OCI-LY3 (cell line): ENCODE measurements around the gene INHBA.

ENCODE experiments used
- EZH2phosphoT487 ChIP-seq: fragments of 200-600 bp; shearing (Covaris generic); IDR thresholded peaks from 2 replicates; pipeline ENCODE4 v1.6.1; 2018; ENCODE audit warnings: antibody characterized with exemption, mixed run types, low read depth
- TF ChIP-seq, protein P1 (sequence below): fragments of 200-600, 300-600 bp; sonication (generic); IDR thresholded peaks from 2 replicates; pipeline ENCODE4 v1.5.1; 2014; ENCODE audit warnings: antibody characterized with exemption, low read length, low read depth

DNA sequence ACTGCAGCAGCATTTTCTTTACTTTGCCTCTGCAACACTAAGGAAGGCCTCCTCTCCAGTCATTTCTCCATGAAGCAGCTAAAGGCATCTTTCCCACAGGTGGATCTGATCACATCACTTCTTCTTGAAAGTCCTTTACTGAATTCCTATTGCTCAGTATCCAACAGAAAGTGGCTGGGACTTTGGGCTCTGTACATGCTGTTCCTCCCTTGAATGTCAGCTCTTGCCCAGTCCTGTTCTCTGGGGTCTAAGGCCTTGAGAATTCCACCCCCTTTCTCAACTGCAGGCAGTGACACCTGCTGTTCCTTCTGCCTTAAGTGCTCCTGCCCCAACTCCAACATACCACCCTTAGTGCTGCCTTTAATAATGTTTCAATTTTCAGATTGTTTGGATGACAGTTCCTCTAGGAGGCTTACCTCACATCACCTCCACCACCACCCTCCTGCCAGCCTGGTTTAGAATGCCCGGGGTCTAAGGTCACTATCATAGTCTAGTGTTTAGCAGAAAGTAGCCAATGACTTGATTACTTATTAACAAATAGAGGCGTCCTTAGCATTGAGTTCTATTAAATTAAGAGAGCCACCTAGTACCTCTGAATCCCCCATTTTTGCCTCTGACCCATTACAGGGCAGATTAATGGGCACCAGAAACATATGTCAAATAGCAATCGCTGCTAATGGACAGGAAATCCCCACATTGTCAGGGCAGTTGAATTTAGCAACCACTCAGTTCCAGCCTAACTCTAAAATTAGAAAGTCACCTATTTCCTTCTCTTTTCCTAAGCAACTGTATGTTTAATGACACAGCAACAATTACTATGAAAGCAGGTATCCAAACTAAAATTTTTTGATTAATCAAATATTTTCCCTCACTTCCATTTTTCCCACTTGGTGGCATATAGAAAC, 11.4 kb downstream of the INHBA start:
- TF ChIP-seq, protein P1, sequence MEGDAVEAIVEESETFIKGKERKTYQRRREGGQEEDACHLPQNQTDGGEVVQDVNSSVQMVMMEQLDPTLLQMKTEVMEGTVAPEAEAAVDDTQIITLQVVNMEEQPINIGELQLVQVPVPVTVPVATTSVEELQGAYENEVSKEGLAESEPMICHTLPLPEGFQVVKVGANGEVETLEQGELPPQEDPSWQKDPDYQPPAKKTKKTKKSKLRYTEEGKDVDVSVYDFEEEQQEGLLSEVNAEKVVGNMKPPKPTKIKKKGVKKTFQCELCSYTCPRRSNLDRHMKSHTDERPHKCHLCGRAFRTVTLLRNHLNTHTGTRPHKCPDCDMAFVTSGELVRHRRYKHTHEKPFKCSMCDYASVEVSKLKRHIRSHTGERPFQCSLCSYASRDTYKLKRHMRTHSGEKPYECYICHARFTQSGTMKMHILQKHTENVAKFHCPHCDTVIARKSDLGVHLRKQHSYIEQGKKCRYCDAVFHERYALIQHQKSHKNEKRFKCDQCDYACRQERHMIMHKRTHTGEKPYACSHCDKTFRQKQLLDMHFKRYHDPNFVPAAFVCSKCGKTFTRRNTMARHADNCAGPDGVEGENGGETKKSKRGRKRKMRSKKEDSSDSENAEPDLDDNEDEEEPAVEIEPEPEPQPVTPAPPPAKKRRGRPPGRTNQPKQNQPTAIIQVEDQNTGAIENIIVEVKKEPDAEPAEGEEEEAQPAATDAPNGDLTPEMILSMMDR = peak; percentile 13
- TF ChIP-seq EZH2phosphoT487 = no peak
